KMS-11 (cell line): ENCODE results near the gene YBX2.

ENCODE experiments used
- H2AFZ ChIP-seq: fragments of 200-600 bp; sonication (generic); 2 replicates; pipeline ENCODE4 v1.6.1; 2016; ENCODE audit warnings: antibody characterized with exemption, mixed run types, low read depth
- H3K27ac ChIP-seq: fragments of 200-600 bp; sonication (generic); 2 replicates; pipeline ENCODE4 v1.6.1; 2016; ENCODE audit warnings: mild to moderate bottlenecking, mixed run types
- H3K27me3 ChIP-seq: fragments of 200-600 bp; sonication (generic); 2 replicates; pipeline ENCODE4 v1.6.1; 2017; ENCODE audit warnings: mild to moderate bottlenecking, low read depth, mixed run types, moderate library complexity; ENCODE audit not compliant: insufficient read depth
- H3K36me3 ChIP-seq: fragments of 200-600 bp; sonication (generic); 2 replicates; pipeline ENCODE4 v1.6.1; 2017; ENCODE audit warnings: mild to moderate bottlenecking, mixed run types; ENCODE audit not compliant: insufficient read depth
- H3K4me1 ChIP-seq: fragments of 200-600 bp; sonication (generic); 2 replicates; pipeline ENCODE4 v1.6.1; 2016; ENCODE audit warnings: mild to moderate bottlenecking, low read depth, mixed run types; ENCODE audit not compliant: poor library complexity, severe bottlenecking
- H3K4me2 ChIP-seq: fragments of 200-600 bp; sonication (generic); 2 replicates; pipeline ENCODE4 v1.7.0; 2016; ENCODE audit warnings: mild to moderate bottlenecking, mixed run types
- H3K4me3 ChIP-seq: fragments of 200-600 bp; sonication (generic); IDR thresholded peaks from 2 replicates; pipeline ENCODE4 v1.6.1; 2017; ENCODE audit warnings: low read depth, low read length, mixed read lengths; ENCODE audit not compliant: insufficient read depth
- H3K79me2 ChIP-seq: fragments of 200-600 bp; sonication (generic); 2 replicates; pipeline ENCODE4 v1.6.1; 2016; ENCODE audit warnings: low read depth, mixed run types; ENCODE audit not compliant: insufficient read depth
- H3K9ac ChIP-seq: fragments of 200-600 bp; sonication (generic); 2 replicates; pipeline ENCODE4 v1.6.1; 2016; ENCODE audit warnings: mild to moderate bottlenecking, mixed run types
- H4K20me1 ChIP-seq: fragments of 200-600 bp; sonication (generic); 2 replicates; pipeline ENCODE4 v1.6.1; 2016; ENCODE audit warnings: mild to moderate bottlenecking, mixed run types; ENCODE audit not compliant: insufficient read depth
- CTCF ChIP-seq: fragments of 200-600 bp; sonication (generic); conservative IDR thresholded peaks from 2 replicates; pipeline ENCODE4 v1.6.1; 2017; ENCODE audit warnings: low read depth, mild to moderate bottlenecking, antibody characterized with exemption, low read length, moderate library complexity, mixed read lengths

YBX2 gene

GRCh38 chr17:7296189-7296861 lies 1.9 kb upstream of the YBX2 start:
- no peaks in the 10 kb centered on the region for H3K36me3 ChIP-seq
- H3K4me2 ChIP-seq, result peak overlapping the region; percentile 41; the same call in 1 of the 2 replicates
- H4K20me1 ChIP-seq, result no peaks in the 10 kb centered on the region
- no peak overlapping the region for H3K4me3 ChIP-seq
- H3K27me3 ChIP-seq, result no peaks in the 10 kb centered on the region
- TF ChIP-seq CTCF, result peak; percentile 45
- H3K9ac ChIP-seq, result no peak overlapping the region
- no peak overlapping the region for H3K27ac ChIP-seq
- peak overlapping the region; percentile 34; the same call in 1 of the 2 replicates for H2AFZ ChIP-seq
- no peaks in the 10 kb centered on the region for H3K4me1 ChIP-seq
- no peaks in the 10 kb centered on the region for H3K79me2 ChIP-seq

GRCh38 chr17:7295230-7296180 lies 1.1 kb upstream of the YBX2 start:
- Histone ChIP-seq H3K79me2 (no peaks in the 10 kb centered on the region), H2AFZ (peak overlapping the region; percentile 34; the same call in 1 of the 2 replicates), H4K20me1 (no peaks in the 10 kb centered on the region), H3K4me2 (no peak overlapping the region), H3K4me3 (no peak overlapping the region), H3K4me1 (no peaks in the 10 kb centered on the region), H3K27me3 (0 out of 2 replicates have a peak, but pooled peaks cover 2% of the 10 kb centered on the region), H3K36me3 (no peaks in the 10 kb centered on the region), H3K27ac (no peak overlapping the region), H3K9ac (no peak overlapping the region)
- no peak for TF ChIP-seq CTCF

GRCh38 chr17:7293816-7294613 lies 424 bp downstream of the YBX2 start:
- no peak overlapping the region for H3K4me3 ChIP-seq
- H2AFZ ChIP-seq, result no peak overlapping the region
- 0 out of 2 replicates have a peak, but pooled peaks cover 2% of the 10 kb centered on the region for H3K27me3 ChIP-seq
- TF ChIP-seq CTCF, result no peak
- no peaks in the 10 kb centered on the region for H3K4me1 ChIP-seq
- no peak overlapping the region for H3K4me2 ChIP-seq
- no peaks in the 10 kb centered on the region for H3K79me2 ChIP-seq
- no peak overlapping the region for H3K9ac ChIP-seq
- no peaks in the 10 kb centered on the region for H4K20me1 ChIP-seq
- no peak overlapping the region for H3K27ac ChIP-seq
- no peaks in the 10 kb centered on the region for H3K36me3 ChIP-seq

- Histone ChIP-seq H3K79me2 (no peaks in the 10 kb centered on the region), H3K27me3 (0 out of 2 replicates have a peak, but pooled peaks cover 2% of the 10 kb centered on the region), H3K4me1 (no peaks in the 10 kb centered on the region), H3K4me2 (no peak overlapping the region), H2AFZ (no peak overlapping the region), H3K9ac (no peak overlapping the region), H4K20me1 (no peaks in the 10 kb centered on the region), H3K27ac (no peak overlapping the region), H3K36me3 (no peaks in the 10 kb centered on the region), H3K4me3 (no peak overlapping the region)
- TF ChIP-seq CTCF, result no peak
Observed at GRCh38 chr17:7293159-7293558, 1.3 kb downstream of the YBX2 start.
